HEK293T (cell line): ENCODE data around the gene MELK.

ENCODE experiments used
- CTCF ChIA-PET: fragments of 350-600 bp; formaldehyde crosslinking; extraction: SDS; loops from one replicate; lab custom pipeline; 2021; ENCODE audit warnings: antibody characterized with exemption, inconsistent platforms; lab: Yijun Ruan, JAX
- POLR2A ChIA-PET: fragments of 350-600 bp; formaldehyde crosslinking; extraction: SDS; loops from one replicate; lab custom pipeline; 2020; ENCODE audit warnings: antibody characterized with exemption, inconsistent platforms; lab: Yijun Ruan, JAX
- DNase-seq: peaks from one replicate; pipeline ENCODE4 v3.0.0; 2012; ENCODE audit warnings: mixed read lengths; ENCODE audit errors: extremely low spot score
- ARNT ChIP-seq: fragments of 450-650 bp; IDR thresholded peaks from 2 replicates; pipeline ENCODE4 v1.6.1; 2017; ENCODE audit warnings: mild to moderate bottlenecking
- BHLHE40 ChIP-seq: fragments of 450-650 bp; IDR thresholded peaks from 2 replicates; pipeline ENCODE4 v1.6.1; 2016; ENCODE audit warnings: mild to moderate bottlenecking, moderate library complexity, borderline replicate concordance
- CTBP1 ChIP-seq: fragments of 450-650 bp; IDR thresholded peaks from 2 replicates; pipeline ENCODE4 v1.6.1; 2016; ENCODE audit warnings: borderline replicate concordance
- ELF4 ChIP-seq: fragments of 450-650 bp; IDR thresholded peaks from 2 replicates; pipeline ENCODE4 v1.6.1; 2017; ENCODE audit warnings: antibody characterized with exemption
- FOXA1 ChIP-seq: fragments of 450-650 bp; IDR thresholded peaks from 2 replicates; pipeline ENCODE4 v1.6.1; 2016; ENCODE audit warnings: mild to moderate bottlenecking
- FOXK2 ChIP-seq: fragments of 450-650 bp; IDR thresholded peaks from 2 replicates; pipeline ENCODE4 v1.6.1; 2016; ENCODE audit warnings: mild to moderate bottlenecking
- FOXM1 ChIP-seq: fragments of 450-650 bp; IDR thresholded peaks from 2 replicates; pipeline ENCODE4 v1.6.1; 2017; ENCODE audit warnings: mild to moderate bottlenecking, borderline replicate concordance
- HDGF ChIP-seq: fragments of 450-650 bp; IDR thresholded peaks from 2 replicates; pipeline ENCODE4 v1.6.1; 2017; ENCODE audit warnings: antibody characterized with exemption, borderline replicate concordance
- L3MBTL2 ChIP-seq: fragments of 450-650 bp; conservative IDR thresholded peaks from 2 replicates; pipeline ENCODE4 v1.6.1; 2016; ENCODE audit warnings: mild to moderate bottlenecking
- LEF1 ChIP-seq: fragments of 450-650 bp; IDR thresholded peaks from 2 replicates; pipeline ENCODE4 v1.6.1; 2017; ENCODE audit warnings: mild to moderate bottlenecking, borderline replicate concordance
- NFRKB ChIP-seq: fragments of 450-650 bp; IDR thresholded peaks from 2 replicates; pipeline ENCODE4 v1.6.1; 2016; ENCODE audit warnings: mild to moderate bottlenecking, moderate library complexity
- SP1 ChIP-seq: fragments of 450-650 bp; IDR thresholded peaks from 2 replicates; pipeline ENCODE4 v1.6.1; 2017
- SUZ12 ChIP-seq: fragments of 450-650 bp; IDR thresholded peaks from 2 replicates; pipeline ENCODE4 v1.6.1; 2016; ENCODE audit warnings: mild to moderate bottlenecking
- TARDBP ChIP-seq: fragments of 450-650 bp; IDR thresholded peaks from 2 replicates; pipeline ENCODE4 v1.6.1; 2016
- ZNF384 ChIP-seq: fragments of 450-650 bp; IDR thresholded peaks from 2 replicates; pipeline ENCODE4 v1.6.1; 2016
- TF ChIP-seq, protein P1 (sequence below): fragments of 450-650 bp; IDR thresholded peaks from 2 replicates; pipeline ENCODE4 v1.6.1; 2016

Gene MELK

GRCh38 chr9:36686471-36686870, 113.8 kb downstream of the MELK start:
- POLR2A ChIA-PET = no interaction called here
- CTCF ChIA-PET = no interaction called here
- no peak for DNase-seq
- TF ChIP-seq, protein P1, sequence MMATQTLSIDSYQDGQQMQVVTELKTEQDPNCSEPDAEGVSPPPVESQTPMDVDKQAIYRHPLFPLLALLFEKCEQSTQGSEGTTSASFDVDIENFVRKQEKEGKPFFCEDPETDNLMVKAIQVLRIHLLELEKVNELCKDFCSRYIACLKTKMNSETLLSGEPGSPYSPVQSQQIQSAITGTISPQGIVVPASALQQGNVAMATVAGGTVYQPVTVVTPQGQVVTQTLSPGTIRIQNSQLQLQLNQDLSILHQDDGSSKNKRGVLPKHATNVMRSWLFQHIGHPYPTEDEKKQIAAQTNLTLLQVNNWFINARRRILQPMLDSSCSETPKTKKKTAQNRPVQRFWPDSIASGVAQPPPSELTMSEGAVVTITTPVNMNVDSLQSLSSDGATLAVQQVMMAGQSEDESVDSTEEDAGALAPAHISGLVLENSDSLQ = no peak

- DNase-seq = no peak
- no peak for TF ChIP-seq ELF4
- TF ChIP-seq, protein P1 = no peak
- TF ChIP-seq CTBP1 = no peak
- TF ChIP-seq SP1 = no peak
- TF ChIP-seq ARNT = no peak
- no peak for TF ChIP-seq FOXK2
- TF ChIP-seq BHLHE40 = no peak
- TF ChIP-seq NFRKB = no peak
- no peak for TF ChIP-seq SUZ12
- no peak for TF ChIP-seq FOXA1
- no peak for TF ChIP-seq HDGF
- TF ChIP-seq LEF1 = no peak
- no peak for TF ChIP-seq L3MBTL2
- no peak for TF ChIP-seq TARDBP
- no peak for TF ChIP-seq ZNF384
- ChIA-PET CTCF (no interaction called here), POLR2A (no interaction called here)
Observed at GRCh38 chr9:36690412-36691168, 117.9 kb downstream of the MELK start.

GRCh38 chr9:36691671-36692070, 119.0 kb downstream of the MELK start:
- CTCF ChIA-PET = no interaction called here
- DNase-seq = no peak
- no peak for TF ChIP-seq ELF4
- no peak for TF ChIP-seq BHLHE40
- POLR2A ChIA-PET = no interaction called here

- TF ChIP-seq ZNF384 (no peak), TARDBP (no peak), LEF1 (no peak), SP1 (no peak)
- POLR2A ChIA-PET = no interaction called here
- DNase-seq = no peak
- CTCF ChIA-PET = no interaction called here
Observed at GRCh38 chr9:36698984-36699383, 126.3 kb downstream of the MELK start.

DNA sequence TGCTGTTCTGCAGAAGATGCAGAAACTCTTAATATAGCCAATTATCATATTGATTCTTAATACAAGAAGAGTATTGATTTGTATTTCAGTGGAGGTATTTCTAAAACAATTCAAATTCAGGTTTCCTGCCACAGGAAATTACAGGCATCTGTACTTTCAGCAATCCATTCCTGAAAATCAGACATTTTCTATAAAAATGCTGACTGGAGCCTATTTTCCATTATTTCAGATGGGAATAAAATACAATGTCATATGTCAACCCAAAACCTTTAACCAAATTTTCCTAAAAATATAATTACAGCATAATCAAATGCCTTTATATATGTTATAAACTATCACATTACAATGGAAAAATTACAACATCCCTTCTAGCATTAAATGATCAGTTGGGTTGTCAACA, 131.5 kb downstream of the MELK start:
- no peak for DNase-seq
- TF ChIP-seq, protein P1 = no peak
- TF ChIP-seq CTBP1 (no peak), BHLHE40 (no peak), FOXK2 (no peak), ELF4 (no peak), SP1 (no peak), ZNF384 (no peak), TARDBP (no peak), L3MBTL2 (no peak), SUZ12 (no peak)
- ChIA-PET POLR2A (no interaction called here), CTCF (no interaction called here)

GRCh38 chr9:36713515-36714490, 141.1 kb downstream of the MELK start:
- TF ChIP-seq ZNF384 = no peak
- no peak for TF ChIP-seq FOXM1
- TF ChIP-seq ELF4 = no peak
- no peak for TF ChIP-seq FOXK2
- no peak for TF ChIP-seq SP1
- ChIA-PET CTCF (no interaction called here), POLR2A (no interaction called here)
- DNase-seq = no peak

GRCh38 chr9:36716496-36716895, 143.8 kb downstream of the MELK start:
- ChIA-PET CTCF (no interaction called here), POLR2A (no interaction called here)
- DNase-seq = no peak

More at GRCh38 chr9:36716496-36716895, 143.8 kb downstream of the MELK start:
- TF ChIP-seq NFRKB = no peak
- TF ChIP-seq CTBP1 = no peak
- TF ChIP-seq LEF1 = no peak
- TF ChIP-seq, protein P1 = no peak
- TF ChIP-seq SP1 = no peak
- TF ChIP-seq L3MBTL2 = no peak
- no peak for TF ChIP-seq FOXK2
- no peak for TF ChIP-seq ARNT
- no peak for TF ChIP-seq FOXM1
